ENCODE results near the gene TUBD1. TPM values are rescaled to one million over a fixed set of nuclear protein-coding genes. Genes with fewer than 3 reads are reported as not detected.

The TUBD1 gene
- total and polyA plus RNA-seq, 2 of the 13 experiments (the other 11 are each of a cell fraction or from before 2014, with no cell fraction given): 18.2 to 25.9 TPM

DNA sequence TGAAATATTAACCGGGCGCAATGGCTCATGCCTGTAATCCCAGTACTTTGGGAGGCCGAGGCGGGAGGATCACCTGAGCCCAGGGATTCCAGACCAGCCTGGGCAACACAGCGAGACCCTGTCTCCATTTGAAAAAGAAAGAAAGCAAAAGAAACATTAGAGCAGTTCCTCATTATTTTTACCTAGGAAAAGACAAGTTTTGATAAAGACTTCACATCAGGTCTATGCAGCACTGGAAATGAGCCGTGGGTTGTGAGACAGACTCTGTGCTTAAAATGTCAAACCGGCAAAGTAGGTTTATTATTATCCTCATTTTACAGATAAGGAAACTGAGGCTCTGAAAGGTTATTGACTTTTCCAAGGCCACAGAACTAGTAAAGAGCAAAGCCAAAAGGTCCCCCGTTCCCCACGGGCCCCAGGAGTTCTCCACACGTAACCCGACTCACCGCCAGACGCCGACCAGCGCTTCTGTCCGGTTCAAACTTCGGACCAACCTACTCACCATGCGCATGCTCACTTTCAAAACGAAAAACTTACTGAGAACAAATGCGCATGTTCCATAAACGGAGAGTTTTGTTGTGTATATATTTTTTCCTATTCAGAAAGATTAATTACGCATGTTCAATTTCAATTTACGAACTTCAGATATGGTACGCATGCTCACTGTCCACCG is 356 bp downstream of the TUBD1 start (continued):
- TF ChIP-seq, protein P1, sequence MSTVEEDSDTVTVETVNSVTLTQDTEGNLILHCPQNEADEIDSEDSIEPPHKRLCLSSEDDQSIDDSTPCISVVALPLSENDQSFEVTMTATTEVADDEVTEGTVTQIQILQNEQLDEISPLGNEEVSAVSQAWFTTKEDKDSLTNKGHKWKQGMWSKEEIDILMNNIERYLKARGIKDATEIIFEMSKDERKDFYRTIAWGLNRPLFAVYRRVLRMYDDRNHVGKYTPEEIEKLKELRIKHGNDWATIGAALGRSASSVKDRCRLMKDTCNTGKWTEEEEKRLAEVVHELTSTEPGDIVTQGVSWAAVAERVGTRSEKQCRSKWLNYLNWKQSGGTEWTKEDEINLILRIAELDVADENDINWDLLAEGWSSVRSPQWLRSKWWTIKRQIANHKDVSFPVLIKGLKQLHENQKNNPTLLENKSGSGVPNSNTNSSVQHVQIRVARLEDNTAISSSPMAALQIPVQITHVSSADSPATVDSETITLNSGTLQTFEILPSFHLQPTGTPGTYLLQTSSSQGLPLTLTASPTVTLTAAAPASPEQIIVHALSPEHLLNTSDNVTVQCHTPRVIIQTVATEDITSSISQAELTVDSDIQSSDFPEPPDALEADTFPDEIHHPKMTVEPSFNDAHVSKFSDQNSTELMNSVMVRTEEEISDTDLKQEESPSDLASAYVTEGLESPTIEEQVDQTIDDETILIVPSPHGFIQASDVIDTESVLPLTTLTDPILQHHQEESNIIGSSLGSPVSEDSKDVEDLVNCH (CRISPR knock-in tag; IDR thresholded peaks at IDR 0.05): 0 out of 2 replicates have a peak, but pooled peaks have one; percentile 10
- TF ChIP-seq ETV5 (CRISPR knock-in tag; IDR thresholded peaks at IDR 0.05; ENCODE audit: borderline replicate concordance): no peak
- no peak for TF ChIP-seq ZNF101 (CRISPR knock-in tag; IDR thresholded peaks at IDR 0.05; ENCODE audit: borderline replicate concordance, low read depth)
- TF ChIP-seq, protein P2, sequence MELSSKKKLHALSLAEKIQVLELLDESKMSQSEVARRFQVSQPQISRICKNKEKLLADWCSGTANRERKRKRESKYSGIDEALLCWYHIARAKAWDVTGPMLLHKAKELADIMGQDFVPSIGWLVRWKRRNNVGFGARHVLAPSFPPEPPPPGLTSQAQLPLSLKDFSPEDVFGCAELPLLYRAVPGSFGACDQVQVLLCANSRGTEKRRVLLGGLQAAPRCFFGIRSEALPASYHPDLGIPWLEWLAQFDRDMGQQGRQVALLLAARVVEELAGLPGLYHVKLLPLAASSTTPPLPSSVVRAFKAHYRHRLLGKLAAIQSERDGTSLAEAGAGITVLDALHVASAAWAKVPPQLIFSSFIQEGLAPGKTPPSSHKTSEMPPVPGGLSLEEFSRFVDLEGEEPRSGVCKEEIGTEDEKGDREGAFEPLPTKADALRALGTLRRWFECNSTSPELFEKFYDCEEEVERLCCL (CRISPR knock-in tag; IDR thresholded peaks at IDR 0.05; ENCODE audit: borderline replicate concordance): 0 out of 2 replicates have a peak, but pooled peaks have one; percentile 20
- TF ChIP-seq, protein P3, sequence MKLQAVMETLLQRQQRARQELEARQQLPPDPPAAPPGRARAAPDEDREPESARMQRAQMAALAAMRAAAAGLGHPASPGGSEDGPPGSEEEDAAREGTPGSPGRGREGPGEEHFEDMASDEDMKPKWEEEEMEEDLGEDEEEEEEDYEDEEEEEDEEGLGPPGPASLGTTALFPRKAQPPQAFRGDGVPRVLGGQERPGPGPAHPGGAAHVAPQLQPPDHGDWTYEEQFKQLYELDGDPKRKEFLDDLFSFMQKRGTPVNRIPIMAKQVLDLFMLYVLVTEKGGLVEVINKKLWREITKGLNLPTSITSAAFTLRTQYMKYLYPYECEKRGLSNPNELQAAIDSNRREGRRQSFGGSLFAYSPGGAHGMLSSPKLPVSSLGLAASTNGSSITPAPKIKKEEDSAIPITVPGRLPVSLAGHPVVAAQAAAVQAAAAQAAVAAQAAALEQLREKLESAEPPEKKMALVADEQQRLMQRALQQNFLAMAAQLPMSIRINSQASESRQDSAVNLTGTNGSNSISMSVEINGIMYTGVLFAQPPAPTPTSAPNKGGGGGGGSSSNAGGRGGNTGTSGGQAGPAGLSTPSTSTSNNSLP (IDR thresholded peaks at IDR 0.05; ENCODE audit: low read depth, low read length): peak; percentile 92
- no peak for TF ChIP-seq ELF1 (CRISPR knock-in tag; IDR thresholded peaks at IDR 0.05)
- TF ChIP-seq, protein P4, sequence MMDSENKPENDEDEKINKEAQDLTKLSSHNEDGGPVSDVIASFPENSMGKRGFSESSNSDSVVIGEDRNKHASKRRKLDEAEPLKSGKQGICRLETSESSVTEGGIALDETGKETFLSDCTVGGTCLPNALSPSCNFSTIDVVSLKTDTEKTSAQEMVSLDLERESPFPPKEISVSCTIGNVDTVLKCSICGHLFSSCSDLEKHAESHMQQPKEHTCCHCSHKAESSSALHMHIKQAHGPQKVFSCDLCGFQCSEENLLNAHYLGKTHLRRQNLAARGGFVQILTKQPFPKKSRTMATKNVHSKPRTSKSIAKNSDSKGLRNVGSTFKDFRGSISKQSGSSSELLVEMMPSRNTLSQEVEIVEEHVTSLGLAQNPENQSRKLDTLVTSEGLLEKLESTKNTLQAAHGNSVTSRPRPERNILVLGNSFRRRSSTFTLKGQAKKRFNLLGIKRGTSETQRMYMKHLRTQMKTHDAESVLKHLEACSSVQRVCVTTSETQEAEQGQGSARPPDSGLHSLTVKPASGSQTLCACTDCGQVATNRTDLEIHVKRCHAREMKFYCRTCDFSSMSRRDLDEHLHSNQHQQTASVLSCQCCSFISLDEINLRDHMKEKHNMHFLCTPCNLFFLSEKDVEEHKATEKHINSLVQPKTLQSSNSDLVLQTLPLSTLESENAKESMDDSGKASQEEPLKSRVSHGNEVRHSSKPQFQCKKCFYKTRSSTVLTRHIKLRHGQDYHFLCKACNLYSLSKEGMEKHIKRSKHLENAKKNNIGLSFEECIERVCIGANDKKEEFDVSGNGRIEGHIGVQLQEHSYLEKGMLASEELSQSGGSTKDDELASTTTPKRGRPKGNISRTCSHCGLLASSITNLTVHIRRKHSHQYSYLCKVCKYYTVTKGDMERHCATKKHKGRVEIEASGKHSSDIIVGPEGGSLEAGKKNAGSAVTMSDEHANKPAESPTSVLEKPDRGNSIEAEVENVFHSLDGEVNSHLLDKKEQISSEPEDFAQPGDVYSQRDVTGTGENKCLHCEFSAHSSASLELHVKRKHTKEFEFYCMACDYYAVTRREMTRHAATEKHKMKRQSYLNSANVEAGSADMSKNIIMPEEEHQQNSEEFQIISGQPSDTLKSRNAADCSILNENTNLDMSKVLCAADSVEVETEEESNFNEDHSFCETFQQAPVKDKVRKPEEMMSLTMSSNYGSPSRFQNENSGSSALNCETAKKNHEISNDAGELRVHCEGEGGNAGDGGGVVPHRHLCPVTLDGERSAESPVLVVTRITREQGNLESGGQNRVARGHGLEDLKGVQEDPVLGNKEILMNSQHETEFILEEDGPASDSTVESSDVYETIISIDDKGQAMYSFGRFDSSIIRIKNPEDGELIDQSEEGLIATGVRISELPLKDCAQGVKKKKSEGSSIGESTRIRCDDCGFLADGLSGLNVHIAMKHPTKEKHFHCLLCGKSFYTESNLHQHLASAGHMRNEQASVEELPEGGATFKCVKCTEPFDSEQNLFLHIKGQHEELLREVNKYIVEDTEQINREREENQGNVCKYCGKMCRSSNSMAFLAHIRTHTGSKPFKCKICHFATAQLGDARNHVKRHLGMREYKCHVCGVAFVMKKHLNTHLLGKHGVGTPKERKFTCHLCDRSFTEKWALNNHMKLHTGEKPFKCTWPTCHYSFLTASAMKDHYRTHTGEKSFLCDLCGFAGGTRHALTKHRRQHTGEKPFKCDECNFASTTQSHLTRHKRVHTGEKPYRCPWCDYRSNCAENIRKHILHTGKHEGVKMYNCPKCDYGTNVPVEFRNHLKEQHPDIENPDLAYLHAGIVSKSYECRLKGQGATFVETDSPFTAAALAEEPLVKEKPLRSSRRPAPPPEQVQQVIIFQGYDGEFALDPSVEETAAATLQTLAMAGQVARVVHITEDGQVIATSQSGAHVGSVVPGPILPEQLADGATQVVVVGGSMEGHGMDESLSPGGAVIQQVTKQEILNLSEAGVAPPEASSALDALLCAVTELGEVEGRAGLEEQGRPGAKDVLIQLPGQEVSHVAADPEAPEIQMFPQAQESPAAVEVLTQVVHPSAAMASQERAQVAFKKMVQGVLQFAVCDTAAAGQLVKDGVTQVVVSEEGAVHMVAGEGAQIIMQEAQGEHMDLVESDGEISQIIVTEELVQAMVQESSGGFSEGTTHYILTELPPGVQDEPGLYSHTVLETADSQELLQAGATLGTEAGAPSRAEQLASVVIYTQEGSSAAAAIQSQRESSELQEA (CRISPR knock-in tag; IDR thresholded peaks at IDR 0.05; ENCODE audit: not compliant biosample characterization): peak; percentile 6
- 0 out of 2 replicates have a peak, but pooled peaks have one; percentile 8 for TF ChIP-seq ZNF547 (CRISPR knock-in tag; IDR thresholded peaks at IDR 0.05)
- 0 out of 2 replicates have a peak, but pooled peaks have one; percentile 43 for TF ChIP-seq ARID2 (CRISPR knock-in tag; IDR thresholded peaks at IDR 0.05; ENCODE audit: borderline replicate concordance)
- TF ChIP-seq ZNF546 (CRISPR knock-in tag; conservative IDR thresholded peaks at IDR 0.05): 0 out of 2 replicates have a peak, but pooled peaks have one; percentile 8
- TF ChIP-seq POLR2G (IDR thresholded peaks at IDR 0.05; ENCODE audit: low read depth, low read length): peak; percentile 80
- peak; percentile 38 for TF ChIP-seq PHF5A (CRISPR knock-in tag; IDR thresholded peaks at IDR 0.05; ENCODE audit: low read depth, unreplicated experiment)
- TF ChIP-seq, protein P5, sequence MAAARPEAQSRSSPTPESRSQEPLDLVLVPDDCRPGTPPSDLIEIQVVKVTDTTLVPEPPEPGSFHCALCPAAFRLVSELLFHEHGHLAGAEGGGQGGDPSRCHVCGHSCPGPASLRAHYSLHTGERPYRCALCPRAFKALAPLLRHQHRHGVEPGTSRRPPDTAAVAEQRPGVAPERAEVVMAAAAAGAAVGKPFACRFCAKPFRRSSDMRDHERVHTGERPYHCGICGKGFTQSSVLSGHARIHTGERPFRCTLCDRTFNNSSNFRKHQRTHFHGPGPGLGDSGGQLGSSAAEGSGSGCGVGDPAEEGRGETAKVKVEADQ (CRISPR knock-in tag; IDR thresholded peaks at IDR 0.05; ENCODE audit: borderline replicate concordance): 0 out of 2 replicates have a peak, but pooled peaks have one; percentile 28
